ENCODE data around the gene CLCN7.

The CLCN7 gene

DNA sequence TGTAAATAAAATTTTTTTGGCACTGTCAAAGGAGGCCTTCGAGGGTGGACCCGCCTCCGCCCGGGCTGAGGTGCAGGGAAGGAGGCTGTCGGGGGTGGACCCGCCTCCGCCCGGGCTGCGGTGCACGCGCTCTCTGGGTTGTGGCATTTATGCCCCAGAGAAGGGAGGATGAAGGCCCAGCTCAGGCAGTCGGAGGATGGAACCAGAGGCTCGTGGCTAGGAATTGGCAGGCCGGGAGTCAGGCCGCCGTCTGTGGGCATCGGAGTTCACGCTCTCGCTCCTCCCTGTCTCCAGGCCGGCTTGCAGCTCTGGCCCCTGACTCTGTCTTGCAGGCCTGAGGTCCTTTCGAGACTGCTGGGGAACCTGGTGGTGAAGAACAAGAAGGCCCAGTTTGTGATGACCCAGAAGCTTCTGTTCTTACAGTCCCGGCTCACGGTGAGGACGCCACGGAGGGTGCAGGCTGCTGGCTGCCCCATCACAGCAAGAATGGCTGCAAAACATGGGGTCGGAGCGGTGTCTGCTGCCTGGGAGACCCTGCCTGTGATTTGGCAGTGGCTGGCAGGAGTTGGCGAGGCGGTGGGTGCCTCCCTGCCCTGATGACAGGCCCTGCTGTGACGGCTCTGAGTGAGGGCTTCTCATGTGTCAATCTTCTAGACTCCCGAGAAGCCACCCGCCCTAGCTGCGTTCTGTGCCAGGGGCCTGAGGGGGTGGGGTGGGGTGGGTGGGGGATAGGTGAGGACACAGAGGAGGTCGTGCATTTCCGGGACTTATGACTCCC, 24.3 kb upstream of the CLCN7 start:
- ATAC-seq (replicated peaks; ENCODE audit: extremely low read depth, poor library complexity, severe bottlenecking) = no peak
- Mint-ChIP-seq H3K27me3 (no peaks in the 10 kb centered on the region), H3K27ac (ENCODE audit: low read depth) (no peak overlapping the region), H3K36me3 (ENCODE audit: insufficient read depth) (peaks cover 16% of the 10 kb centered on the region), H3K4me1 (no peaks in the 10 kb centered on the region), H3K9me3 (no peaks in the 10 kb centered on the region), H3K4me3 (no peak overlapping the region)
- DNase-seq (ENCODE audit: low spot score in 2 of 2) = no peak

DNA sequence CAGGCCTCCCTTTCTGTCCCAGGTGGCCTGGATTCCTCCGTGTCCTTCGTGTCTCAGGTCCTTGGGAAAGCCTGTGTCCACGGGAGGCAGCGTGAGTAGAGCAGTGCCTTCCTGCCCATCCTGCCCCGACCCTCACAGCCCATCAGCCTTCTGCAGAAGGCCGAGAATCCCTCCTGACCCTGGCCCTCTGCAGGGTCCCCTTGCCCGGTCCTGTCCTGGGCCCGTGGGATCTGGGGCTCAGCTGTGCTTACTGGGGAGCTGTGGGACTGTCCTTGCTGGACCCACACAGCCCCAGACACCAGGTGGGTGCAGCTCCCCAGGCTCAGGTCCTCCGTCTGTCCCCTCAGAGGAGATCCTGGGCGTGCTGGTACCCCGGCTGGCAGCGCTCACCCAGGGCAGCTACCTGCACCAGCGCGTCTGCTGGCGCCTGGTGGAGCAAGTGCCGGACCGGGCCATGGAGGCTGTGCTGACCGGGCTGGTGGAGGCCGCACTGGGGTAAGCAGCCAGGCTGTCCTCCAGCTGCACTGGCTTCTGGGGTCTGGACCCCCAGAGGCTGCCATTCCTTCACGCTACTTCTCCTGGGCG, 22.3 kb upstream of the CLCN7 start:
- Mint-ChIP-seq H3K9me3 (no peaks in the 10 kb centered on the region), H3K27ac (ENCODE audit: low read depth) (no peak overlapping the region), H3K4me3 (no peak overlapping the region), H3K27me3 (no peaks in the 10 kb centered on the region), H3K4me1 (peaks cover 9% of the 10 kb centered on the region), H3K36me3 (ENCODE audit: insufficient read depth) (peaks cover 16% of the 10 kb centered on the region)
- DNase-seq (ENCODE audit: low spot score in 2 of 2) = no peak
- no peak for ATAC-seq (replicated peaks; ENCODE audit: extremely low read depth, poor library complexity, severe bottlenecking)

DNA sequence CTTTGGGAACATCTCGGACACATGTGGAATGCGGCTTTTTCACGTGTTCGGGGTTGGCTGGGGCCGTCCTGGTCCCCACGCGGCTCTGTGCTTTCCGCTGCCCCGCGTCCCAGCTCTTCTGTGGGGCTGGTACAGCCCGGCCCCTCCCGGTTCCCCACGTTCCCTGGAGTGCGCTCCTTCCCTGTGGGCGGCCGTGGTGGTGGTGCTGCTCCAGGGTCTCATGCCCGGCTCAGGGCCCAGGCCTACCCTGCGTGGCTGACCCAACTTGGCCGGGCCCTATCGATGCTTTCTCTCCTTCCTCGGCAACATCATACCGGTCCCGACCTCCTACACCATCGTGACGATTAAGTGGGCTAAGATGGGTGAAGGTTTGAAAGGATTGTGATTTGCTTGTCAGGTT, 21.6 kb upstream of the CLCN7 start:
- ATAC-seq (replicated peaks; ENCODE audit: extremely low read depth, poor library complexity, severe bottlenecking) (no peak), DNase-seq (ENCODE audit: low spot score in 2 of 2) (no peak)
- peaks cover 9% of the 10 kb centered on the region for H3K4me1 Mint-ChIP-seq
- H3K27ac Mint-ChIP-seq (ENCODE audit: low read depth) = no peak overlapping the region
- no peaks in the 10 kb centered on the region for H3K9me3 Mint-ChIP-seq
- H3K27me3 Mint-ChIP-seq = no peaks in the 10 kb centered on the region
- no peak overlapping the region for H3K4me3 Mint-ChIP-seq
- peaks cover 16% of the 10 kb centered on the region for H3K36me3 Mint-ChIP-seq (ENCODE audit: insufficient read depth)

DNA sequence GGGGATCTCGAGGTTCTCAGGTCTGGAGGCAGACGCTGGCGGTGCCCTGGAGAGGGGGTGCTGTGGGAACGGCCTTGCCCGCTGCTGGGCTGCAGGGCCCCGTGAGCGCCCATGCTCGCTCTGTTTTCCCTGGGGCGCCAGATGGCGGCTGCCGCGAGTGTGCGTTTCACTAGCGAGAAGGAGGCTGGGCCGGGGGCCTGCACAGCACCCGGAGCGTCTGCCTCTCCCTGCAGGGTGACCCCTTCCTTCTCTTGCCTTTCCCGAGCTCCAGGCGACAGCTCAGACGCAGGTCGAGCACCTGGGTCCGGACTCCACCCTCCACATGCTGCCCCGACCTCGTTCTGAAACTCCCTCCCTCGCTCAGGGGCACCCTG, 21.0 kb upstream of the CLCN7 start:
- DNase-seq (ENCODE audit: low spot score in 2 of 2) (no peak), ATAC-seq (replicated peaks; ENCODE audit: extremely low read depth, poor library complexity, severe bottlenecking) (no peak)
- Mint-ChIP-seq H3K27me3 (no peaks in the 10 kb centered on the region), H3K36me3 (ENCODE audit: insufficient read depth) (peaks cover 14% of the 10 kb centered on the region), H3K9me3 (no peaks in the 10 kb centered on the region), H3K27ac (ENCODE audit: low read depth) (no peak overlapping the region), H3K4me1 (peaks cover 9% of the 10 kb centered on the region), H3K4me3 (no peak overlapping the region)

DNA sequence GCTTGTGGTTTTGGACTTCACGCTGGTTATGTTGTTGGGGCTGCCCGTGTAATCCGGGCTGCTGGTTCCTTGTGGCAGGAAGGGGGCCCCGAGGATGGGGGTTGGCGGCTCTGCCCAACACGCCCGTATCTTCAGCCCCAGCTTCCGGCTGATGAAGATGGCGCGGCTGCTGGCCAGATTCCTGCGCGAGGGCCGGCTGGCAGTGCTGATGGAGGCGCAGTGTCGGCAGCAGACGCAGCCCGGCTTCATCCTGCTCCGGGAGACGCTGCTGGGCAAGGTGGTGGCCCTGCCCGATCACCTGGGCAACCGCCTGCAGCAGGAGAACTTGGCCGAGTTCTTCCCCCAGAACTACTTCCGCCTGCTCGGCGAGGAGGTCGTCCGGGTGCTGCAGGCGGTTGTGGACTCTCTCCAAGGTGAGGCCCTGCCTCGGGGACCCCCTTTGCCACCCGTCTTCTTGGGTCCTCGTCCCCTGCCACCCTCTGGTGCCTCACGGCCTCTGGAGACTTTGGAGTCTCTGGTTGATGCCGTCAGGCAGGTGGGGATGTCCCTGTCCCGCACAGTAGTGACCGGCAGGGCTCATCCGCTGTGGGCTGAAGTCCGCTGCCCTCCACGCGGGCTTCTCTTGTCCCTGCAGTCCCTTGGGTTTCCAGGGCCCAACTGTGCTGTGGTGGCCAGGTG, 20.5 kb upstream of the CLCN7 start:
- no peak for DNase-seq (ENCODE audit: low spot score in 2 of 2)
- no peak for ATAC-seq (replicated peaks; ENCODE audit: extremely low read depth, poor library complexity, severe bottlenecking)
- Mint-ChIP-seq H3K27ac (ENCODE audit: low read depth) (no peak overlapping the region), H3K36me3 (ENCODE audit: insufficient read depth) (peaks cover 14% of the 10 kb centered on the region), H3K4me3 (peak overlapping the region; percentile 88), H3K4me1 (peaks cover 9% of the 10 kb centered on the region), H3K9me3 (no peaks in the 10 kb centered on the region), H3K27me3 (no peaks in the 10 kb centered on the region)

DNA sequence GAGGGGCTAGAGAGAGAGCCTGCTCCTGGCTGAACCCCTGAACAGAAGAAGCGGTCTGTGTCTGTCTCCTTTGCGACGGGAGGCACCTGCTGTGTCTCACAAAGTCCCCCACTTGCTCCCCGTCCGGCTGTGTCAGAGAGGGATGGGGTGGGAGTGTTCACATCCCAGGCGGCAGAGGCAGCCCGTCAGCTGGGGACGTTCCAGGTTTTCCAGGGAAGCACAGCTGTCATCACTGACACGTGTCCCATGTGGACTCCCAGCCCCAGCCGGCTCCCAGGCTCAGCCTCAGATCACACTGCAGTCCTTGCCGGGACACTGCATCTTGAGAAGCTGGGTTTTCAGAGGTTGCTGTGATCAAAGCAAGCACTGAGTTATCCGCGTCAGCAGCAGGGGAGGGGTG, 19.9 kb upstream of the CLCN7 start:
- H3K9me3 Mint-ChIP-seq = no peaks in the 10 kb centered on the region
- no peak for ATAC-seq (replicated peaks; ENCODE audit: extremely low read depth, poor library complexity, severe bottlenecking)

DNA sequence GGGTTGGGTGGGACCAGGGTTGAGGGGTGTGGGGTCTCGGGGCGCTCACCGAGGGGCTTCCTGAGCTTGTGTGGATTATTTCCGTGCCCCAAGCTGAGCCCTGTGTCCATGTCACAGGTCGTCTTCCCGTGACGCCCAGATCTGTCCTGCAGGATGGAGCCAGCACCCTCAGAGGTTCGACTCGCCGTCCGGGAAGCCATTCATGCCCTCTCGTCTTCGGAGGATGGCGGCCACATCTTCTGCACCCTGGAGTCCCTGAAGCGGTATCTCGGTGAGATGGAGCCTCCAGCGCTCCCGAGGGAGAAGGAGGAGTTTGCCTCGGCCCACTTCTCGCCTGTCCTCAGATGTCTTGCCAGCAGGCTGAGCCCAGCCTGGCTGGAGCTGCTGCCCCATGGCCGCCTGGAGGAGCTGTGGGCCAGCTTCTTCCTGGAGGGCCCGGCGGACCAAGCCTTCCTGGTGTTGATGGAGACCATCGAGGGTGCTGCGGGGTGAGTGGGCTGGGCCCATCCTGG, 19.4 kb upstream of the CLCN7 start:
- Mint-ChIP-seq H3K9me3 (no peaks in the 10 kb centered on the region), H3K27ac (ENCODE audit: low read depth) (no peak overlapping the region), H3K27me3 (no peaks in the 10 kb centered on the region), H3K4me1 (peaks cover 9% of the 10 kb centered on the region), H3K36me3 (ENCODE audit: insufficient read depth) (peaks cover 11% of the 10 kb centered on the region), H3K4me3 (peak overlapping the region; percentile 88)
- DNase-seq (ENCODE audit: low spot score in 2 of 2) (no peak), ATAC-seq (replicated peaks; ENCODE audit: extremely low read depth, poor library complexity, severe bottlenecking) (no peak)

More for the DNA sequence above, 19.9 kb upstream of the CLCN7 start:
- Mint-ChIP-seq H3K27ac (ENCODE audit: low read depth) (no peak overlapping the region), H3K36me3 (ENCODE audit: insufficient read depth) (peaks cover 13% of the 10 kb centered on the region), H3K27me3 (no peaks in the 10 kb centered on the region), H3K4me3 (peak overlapping the region; percentile 88), H3K4me1 (peaks cover 9% of the 10 kb centered on the region)
- no peak for DNase-seq (ENCODE audit: low spot score in 2 of 2)

DNA sequence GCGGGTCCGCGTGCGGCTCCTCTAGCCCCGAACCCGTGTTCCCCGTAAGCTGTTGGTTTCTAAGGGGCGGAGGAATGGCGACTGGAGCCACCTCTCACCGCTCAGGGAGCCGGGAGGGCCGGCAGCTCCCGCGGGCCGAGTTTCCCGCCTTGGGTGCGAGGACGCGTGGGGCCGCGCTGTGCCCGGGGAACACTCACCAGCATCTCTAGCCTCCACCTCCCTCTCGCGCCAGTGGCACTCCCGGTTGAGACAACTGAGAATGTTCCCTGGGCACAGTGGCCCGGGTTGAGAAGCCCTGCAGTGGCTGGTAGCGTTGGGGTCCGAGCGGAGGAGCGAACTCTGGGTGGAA, 18.9 kb upstream of the CLCN7 start:
- peak overlapping the region; percentile 88 for H3K4me3 Mint-ChIP-seq
- no peaks in the 10 kb centered on the region for H3K27me3 Mint-ChIP-seq
- DNase-seq (ENCODE audit: low spot score in 2 of 2) (no peak), ATAC-seq (replicated peaks; ENCODE audit: extremely low read depth, poor library complexity, severe bottlenecking) (peak; percentile 2)
- H3K27ac Mint-ChIP-seq (ENCODE audit: low read depth) = no peak overlapping the region
- H3K36me3 Mint-ChIP-seq (ENCODE audit: insufficient read depth) = peaks cover 10% of the 10 kb centered on the region
- peaks cover 9% of the 10 kb centered on the region for H3K4me1 Mint-ChIP-seq
- no peaks in the 10 kb centered on the region for H3K9me3 Mint-ChIP-seq

DNA sequence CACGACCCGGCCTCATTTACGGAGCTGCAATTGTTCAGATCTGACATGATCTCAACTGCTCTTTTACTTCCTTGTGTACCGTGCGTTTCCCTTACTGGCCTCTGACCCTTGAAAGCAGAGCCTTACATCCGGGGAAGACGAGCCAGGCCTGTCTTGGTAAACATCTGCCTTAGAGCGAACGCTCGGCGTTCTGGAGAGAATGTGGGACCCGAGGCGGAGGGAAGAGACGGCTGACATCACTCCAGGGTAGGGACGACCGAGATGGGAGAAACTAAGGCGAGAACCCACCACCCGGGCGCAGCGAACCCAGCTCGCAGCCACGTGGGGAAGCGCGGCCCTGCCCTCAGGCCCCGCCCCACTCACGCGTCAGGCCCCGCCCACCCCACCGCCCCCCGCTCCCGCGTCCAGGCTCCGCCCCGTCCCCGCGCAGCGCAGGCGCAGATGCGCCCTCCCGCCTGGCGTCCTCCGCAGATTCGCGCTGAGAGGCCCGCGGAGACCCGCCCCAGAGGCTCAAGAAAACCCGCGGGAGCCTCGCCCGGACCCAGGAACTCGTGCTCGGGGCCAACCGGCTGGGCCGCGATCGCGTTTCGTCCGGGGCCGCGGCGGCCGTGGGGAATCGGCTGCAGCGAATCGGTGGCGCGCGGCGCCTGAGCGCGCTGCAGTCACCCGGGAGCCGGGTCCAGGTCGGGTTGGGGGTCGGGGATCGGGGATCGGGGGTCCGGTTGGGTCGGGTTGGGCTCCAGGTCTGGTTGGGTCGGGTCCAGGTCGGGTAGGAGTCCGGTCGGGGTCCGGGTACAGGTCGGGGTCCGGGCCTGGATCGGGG, 18.3 kb upstream of the CLCN7 start, which contains the start of gene TELO2:
Gene TELO2 (plus strand): TSS at position 438 of the 823 bp plus-strand sequence. CDS start 922 bp downstream, outside the sequence.
- Mint-ChIP-seq H3K27me3 (no peaks in the 10 kb centered on the region), H3K4me3 (peak within 1 kb of the TSS; percentile 88), H3K9me3 (no peaks in the 10 kb centered on the region), H3K27ac (ENCODE audit: low read depth) (peak within 1 kb of the TSS; percentile 94), H3K4me1 (peaks cover 9% of the 10 kb centered on the region), H3K36me3 (ENCODE audit: insufficient read depth) (peaks cover 5% of the 10 kb centered on the region)
- ATAC-seq (replicated peaks; ENCODE audit: extremely low read depth, poor library complexity, severe bottlenecking) (peak; percentile 84), DNase-seq (ENCODE audit: low spot score in 2 of 2) (peak; percentile 76 to 81)

DNA sequence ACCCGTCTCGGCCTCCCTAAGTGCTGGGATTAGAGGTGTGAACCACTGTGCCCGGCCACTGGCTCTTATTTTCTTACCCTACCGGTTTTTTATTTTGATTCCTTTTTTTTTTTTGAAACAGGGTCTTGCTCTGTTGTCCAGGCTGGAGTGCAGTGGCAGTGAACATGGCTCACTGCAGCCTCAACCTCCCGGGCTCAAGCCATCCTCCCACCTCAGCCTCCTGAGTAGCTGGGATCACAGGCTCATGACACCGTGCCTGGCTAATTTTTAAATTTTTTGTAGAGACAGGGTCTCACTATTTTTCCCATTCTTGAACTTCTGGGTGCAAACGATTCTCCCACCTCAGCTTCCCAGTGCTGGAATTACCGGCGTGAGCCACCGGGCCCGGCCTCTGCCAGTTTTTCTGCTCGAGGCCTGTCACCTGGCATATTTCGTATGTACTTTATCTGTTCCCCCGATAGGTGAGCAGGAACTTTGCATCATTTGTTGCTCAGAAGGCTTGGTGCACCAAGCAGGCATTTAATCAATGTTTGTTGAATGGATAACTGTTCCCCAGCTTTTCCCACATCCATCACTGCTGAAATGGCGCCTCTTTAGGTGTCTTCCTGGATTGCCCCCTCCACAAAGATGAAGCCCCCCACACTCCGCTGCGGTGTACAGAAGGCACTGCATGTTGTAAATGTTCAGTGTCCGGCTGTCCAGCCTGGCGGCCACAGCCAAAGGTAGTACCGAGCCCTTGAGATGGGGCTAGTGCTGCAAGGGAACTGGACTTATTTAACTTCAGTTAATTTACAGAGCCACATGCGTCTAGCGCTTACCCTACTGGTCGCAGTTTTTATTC, 17.5 kb upstream of the CLCN7 start:
- ATAC-seq (replicated peaks; ENCODE audit: extremely low read depth, poor library complexity, severe bottlenecking) (no peak), DNase-seq (ENCODE audit: low spot score in 2 of 2) (no peak)
- Mint-ChIP-seq H3K27me3 (no peaks in the 10 kb centered on the region), H3K4me1 (peaks cover 9% of the 10 kb centered on the region), H3K27ac (ENCODE audit: low read depth) (peak overlapping the region; percentile 94), H3K4me3 (peak overlapping the region; percentile 88), H3K9me3 (no peaks in the 10 kb centered on the region), H3K36me3 (ENCODE audit: insufficient read depth) (peaks cover 4% of the 10 kb centered on the region)

DNA sequence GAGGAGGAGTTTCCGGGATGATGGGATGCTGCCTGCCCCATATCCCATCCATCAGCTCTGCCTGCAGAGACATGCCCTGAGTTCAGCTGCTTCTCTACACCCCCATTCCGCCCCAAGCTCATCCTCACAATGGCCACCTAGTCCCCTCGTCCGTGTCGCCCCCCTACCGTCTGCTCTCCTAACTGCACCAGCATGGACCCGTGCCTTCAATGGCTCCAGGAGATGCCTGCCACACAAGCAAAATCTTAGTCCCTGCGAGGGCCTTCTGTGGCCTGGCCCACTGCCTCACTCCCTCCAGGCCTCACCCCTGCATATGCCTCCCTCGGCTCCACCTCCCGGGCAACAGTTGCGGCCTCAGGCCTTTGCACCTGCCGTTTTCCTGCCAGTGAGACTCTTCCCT, 16.5 kb upstream of the CLCN7 start:
- H3K9me3 Mint-ChIP-seq = no peaks in the 10 kb centered on the region
- peaks cover 9% of the 10 kb centered on the region for H3K4me1 Mint-ChIP-seq
- H3K4me3 Mint-ChIP-seq = peak overlapping the region; percentile 38
- no peaks in the 10 kb centered on the region for H3K27me3 Mint-ChIP-seq
- ATAC-seq (replicated peaks; ENCODE audit: extremely low read depth, poor library complexity, severe bottlenecking) = no peak
- peaks cover 4% of the 10 kb centered on the region for H3K36me3 Mint-ChIP-seq (ENCODE audit: insufficient read depth)
- no peak overlapping the region for H3K27ac Mint-ChIP-seq (ENCODE audit: low read depth)
- no peak for DNase-seq (ENCODE audit: low spot score in 2 of 2)
